Measurements from ENCODE around the gene NBEAL1. TPM values are rescaled to one million over a fixed set of nuclear protein-coding genes. Genes with fewer than 3 reads are reported as not detected.

Gene NBEAL1
- total and polyA plus RNA-seq, 2 of the 8 experiments (the other 6 are each of a cell fraction or from before 2014, with no cell fraction given), result 2.3 to 10.7 TPM

- Histone ChIP-seq H3K4ac (replicated peaks; ENCODE audit: insufficient read length, low read depth, low read length) (no peak overlapping the region), H4K20me1 (replicated peaks in 1 of 2; ENCODE audit: control insufficient read depth in 1 of 2, insufficient read depth in 2 of 2, low read length in 2 of 2) (no peaks in the 10 kb centered on the region), H3K56ac (replicated peaks; ENCODE audit: insufficient read length, low read depth, low read length) (no peak overlapping the region), H3K27ac (ENCODE audit: low read depth, low read length) (no peak overlapping the region), H2AK5ac (ENCODE audit: low read depth, low read length) (no peak overlapping the region), H3K79me2 (ENCODE audit: control insufficient read depth in 1 of 2, insufficient read depth in 2 of 2, low read length in 2 of 2) (no peaks in the 10 kb centered on the region), H4K8ac (ENCODE audit: extremely low read depth, insufficient read depth, low read length) (no peak overlapping the region), H3K4me2 (ENCODE audit: insufficient read depth in 1 of 2, low read depth in 2 of 2, low read length in 2 of 2) (no peak overlapping the region), H3K27me3 (replicated peaks in 1 of 4; ENCODE audit: control insufficient read depth in 3 of 4, extremely low read depth in 1 of 4, insufficient read depth in 3 of 4, low read length in 3 of 4) (no peaks in the 10 kb centered on the region), H2BK15ac (ENCODE audit: low read length) (no peak overlapping the region), H2BK5ac (ENCODE audit: low read depth, low read length) (no peak overlapping the region), H2AFZ (ENCODE audit: low read length) (no peak overlapping the region), H3K14ac (ENCODE audit: insufficient read length) (no peak overlapping the region), H3K23me2 (ENCODE audit: low read depth, low read length) (no peaks in the 10 kb centered on the region), H3K18ac (ENCODE audit: extremely low read depth, low read length) (no peak overlapping the region), H3K23ac (ENCODE audit: insufficient read length) (no peak overlapping the region), H4K5ac (ENCODE audit: insufficient read length, low read depth, low read length) (no peak overlapping the region), H2BK120ac (replicated peaks; ENCODE audit: low read depth, low read length) (no peak overlapping the region), H3K9me3 (ENCODE audit: insufficient read depth in 2 of 2, low read depth in 1 of 2, low read length in 1 of 2) (no peaks in the 10 kb centered on the region), H3K4me1 (replicated peaks in 1 of 4; ENCODE audit: control insufficient read depth in 3 of 4, insufficient read depth in 4 of 4, low read length in 3 of 4) (no peaks in the 10 kb centered on the region), H3K4me3 (ENCODE audit: extremely low read depth in 1 of 4, insufficient read depth in 2 of 4, low read depth in 3 of 4, low read length in 4 of 4) (no peak overlapping the region), H4K91ac (replicated peaks; ENCODE audit: insufficient read length, low read length) (no peak overlapping the region), H2BK12ac (ENCODE audit: low read depth, low read length) (no peak overlapping the region), H3K9ac (replicated peaks in 1 of 4; ENCODE audit: extremely low read depth in 1 of 4, low read depth in 3 of 4, low read length in 3 of 4) (no peak overlapping the region), H3K36me3 (ENCODE audit: control insufficient read depth in 2 of 4, insufficient read depth in 4 of 4, low read length in 3 of 4) (peaks cover 0 to 2% (median 0%) of the 10 kb centered on the region in 4 experiments; a peak in 1 of 8 replicates), H2BK20ac (ENCODE audit: low read length) (no peak overlapping the region), H3K79me1 (ENCODE audit: low read depth, low read length) (no peaks in the 10 kb centered on the region)
- no peak for TF ChIP-seq RNF2 (IDR thresholded peaks at IDR 0.05; ENCODE audit: borderline replicate concordance, low read depth, low read length, missing control alignments, poor library complexity, severe bottlenecking)
- TF ChIP-seq CHD2 (IDR thresholded peaks at IDR 0.05; ENCODE audit: low read length), result no peak
- no peak for TF ChIP-seq PHF8 (conservative IDR thresholded peaks at IDR 0.05; ENCODE audit: low read depth, low read length)
- TF ChIP-seq BRCA1 (IDR thresholded peaks at IDR 0.05; ENCODE audit: low read depth, low read length), result no peak
- no peak for TF ChIP-seq CHD1 (IDR thresholded peaks at IDR 0.05; ENCODE audit: low read depth, low read length)
- no peak for TF ChIP-seq SRF (IDR thresholded peaks at IDR 0.05; ENCODE audit: low read depth, low read length)
- TF ChIP-seq CTBP2 (IDR thresholded peaks at IDR 0.05; ENCODE audit: borderline replicate concordance, insufficient read depth, insufficient read length, low read length), result no peak
- no peak for TF ChIP-seq TEAD4 (IDR thresholded peaks at IDR 0.05; ENCODE audit: low read depth, low read length)
- TF ChIP-seq, protein P1, sequence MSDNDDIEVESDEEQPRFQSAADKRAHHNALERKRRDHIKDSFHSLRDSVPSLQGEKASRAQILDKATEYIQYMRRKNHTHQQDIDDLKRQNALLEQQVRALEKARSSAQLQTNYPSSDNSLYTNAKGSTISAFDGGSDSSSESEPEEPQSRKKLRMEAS (IDR thresholded peaks at IDR 0.05), result no peak
- no peak for TF ChIP-seq EGR1 (IDR thresholded peaks at IDR 0.05; ENCODE audit: borderline replicate concordance, low read depth, low read length)
- TF ChIP-seq RFX5 (IDR thresholded peaks at IDR 0.05; ENCODE audit: borderline replicate concordance, low read depth, low read length), result no peak
- ChIA-PET POLR2A (ENCODE audit: partially characterized antibody) (no interaction called here), CTCF (ENCODE audit: partially characterized antibody) (no interaction called here)
- FAIRE-seq (no peak), DNase-seq (ENCODE audit: low read depth in 1 of 2, low spot score in 2 of 2) (no peak)
- WGBS, 2 experiments (ENCODE audit: extremely low coverage in 1 of 2, insufficient coverage in 1 of 2, insufficient read length in 1 of 2, insufficient replicate concordance in 2 of 2, low coverage in 1 of 2, low lambda C conversion rate in 2 of 2, missing lambda C conversion rate in 1 of 2), result 92% methylated on average over 2 of the region's 2 CpGs; no CpG with 5 or more reads in 1 of the 2 experiments
Observed at GRCh38 chr2:203043226-203043625, 28.6 kb downstream of the NBEAL1 start.
